OCI-M2 (cell line): ENCODE measurements around the gene EPB41.
"Not testable (repeated sequence)": the region's sequence is repeated elsewhere in the genome, so short reads cannot be mapped to it uniquely, and the experiment has no call there.

Source experiments
- DNase-seq: peaks from one replicate; lab custom pipeline; 2025; ENCODE audit not compliant: unreplicated experiment; lab: John Stamatoyannopoulos, UW

EPB41 gene

DNA sequence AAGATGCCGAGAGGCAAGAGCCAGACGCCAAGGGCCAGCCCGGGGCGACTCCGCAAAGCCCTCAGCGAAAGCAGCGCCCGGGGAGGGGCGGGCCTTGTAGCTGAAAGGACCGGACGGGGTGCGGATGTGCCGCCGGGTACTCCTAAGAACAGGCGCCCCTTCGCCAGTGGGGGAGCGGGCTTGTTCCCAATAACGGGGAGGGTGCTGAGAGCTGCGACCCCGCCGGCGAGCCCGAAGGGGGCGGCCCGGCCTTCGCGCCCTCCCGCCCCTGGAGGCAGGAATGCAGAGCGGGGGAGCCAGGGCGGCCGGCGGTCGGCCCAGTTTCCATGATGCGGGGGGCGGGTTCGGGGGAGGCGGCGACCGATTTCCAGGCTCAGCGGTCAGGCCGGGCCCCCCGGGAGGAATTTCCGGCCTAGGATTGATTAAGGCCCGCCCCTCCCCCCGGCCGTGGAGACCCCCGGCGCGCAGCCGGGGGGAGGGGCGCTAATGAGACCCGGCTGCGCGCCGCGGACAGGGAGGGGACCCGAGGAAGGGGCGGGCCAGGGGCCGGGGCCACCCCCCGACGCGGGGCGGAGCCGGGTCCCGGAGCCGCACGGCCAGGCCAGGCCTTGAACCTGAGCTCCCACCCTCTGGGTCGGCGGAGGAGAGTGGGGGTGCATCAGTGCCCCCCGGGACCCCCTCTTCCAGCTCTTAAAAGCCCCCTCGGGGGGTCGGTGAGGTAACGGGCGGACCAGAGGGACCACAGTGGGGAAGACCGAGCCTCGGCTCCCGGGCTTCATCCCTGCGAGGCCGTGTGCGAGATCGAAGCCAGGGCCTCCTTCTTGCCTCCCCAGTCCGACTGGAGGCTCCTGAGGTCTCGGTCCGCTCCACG lies 210.2 kb downstream of the EPB41 start:
- DNase-seq = no peak

DNA sequence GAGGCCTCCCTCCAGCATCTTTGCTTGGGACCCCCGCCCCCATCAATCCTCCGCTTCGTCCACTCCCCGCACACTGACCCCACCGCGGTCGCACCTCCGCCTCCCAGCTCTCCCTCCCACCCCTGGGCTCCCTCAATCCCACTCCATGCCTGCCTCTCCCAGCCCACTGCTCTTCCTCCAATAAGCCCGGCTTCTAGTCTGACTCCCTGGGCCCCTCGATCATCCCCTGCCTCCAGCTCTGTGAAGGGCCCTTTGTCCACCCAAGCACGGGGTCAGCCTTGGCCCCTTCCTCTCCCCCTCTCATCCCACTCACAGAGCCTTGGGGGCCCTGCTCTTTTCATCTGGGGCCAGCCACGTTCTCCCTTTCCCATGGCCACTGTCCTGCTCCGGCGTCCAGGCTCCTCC lies 210.9 kb downstream of the EPB41 start:
- no peak for DNase-seq

- no peak for DNase-seq
Measured at GRCh38 chr1:29125788-29126187, 211.4 kb downstream of the EPB41 start.

- DNase-seq = no peak
Measured at GRCh38 chr1:29126198-29126597, 211.8 kb downstream of the EPB41 start.

GRCh38 chr1:29128739-29129138 lies 214.4 kb downstream of the EPB41 start:
- no peak for DNase-seq

GRCh38 chr1:29129916-29130315 lies 215.5 kb downstream of the EPB41 start:
- DNase-seq = no peak

DNA sequence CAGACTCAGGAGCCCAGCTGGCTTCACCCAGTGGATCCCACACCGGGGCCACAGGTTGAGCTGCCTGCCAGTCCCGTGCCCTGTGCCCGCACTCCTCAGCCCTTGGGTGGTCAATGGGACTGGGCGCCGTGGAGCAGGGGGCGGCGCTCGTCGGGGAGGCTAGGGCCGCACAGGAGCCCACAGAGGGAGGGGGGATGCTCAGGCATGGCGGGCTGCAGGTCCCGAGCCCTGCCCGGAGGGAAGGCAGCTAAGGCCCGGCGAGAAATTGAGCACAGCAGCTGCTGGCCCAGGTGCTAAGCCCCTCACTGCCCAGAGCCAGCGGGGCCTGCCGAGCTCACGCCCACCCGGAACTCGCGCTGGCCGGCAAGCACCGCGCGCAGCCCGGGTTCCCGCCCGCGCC lies 216.7 kb downstream of the EPB41 start:
- not testable (repeated sequence) for DNase-seq

- no peak for DNase-seq
Measured at GRCh38 chr1:29133861-29134694, 219.7 kb downstream of the EPB41 start.

DNA sequence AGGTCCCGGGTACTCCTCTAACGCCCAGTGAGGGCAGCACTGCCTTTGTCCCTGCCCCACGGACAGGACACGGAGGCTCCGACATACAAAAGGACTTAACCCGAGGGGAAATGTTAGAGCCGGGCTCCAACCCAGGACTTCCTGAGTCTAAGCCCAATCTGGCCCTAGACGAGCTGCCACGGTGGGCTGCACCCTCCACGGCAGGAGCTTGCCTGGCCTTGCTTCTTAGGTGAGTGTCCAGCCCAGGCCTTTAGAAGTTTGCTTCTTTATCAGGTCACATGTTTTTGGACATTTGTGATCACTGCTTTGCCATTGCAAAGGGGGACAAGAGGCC lies 220.3 kb downstream of the EPB41 start:
- DNase-seq = no peak

- no peak for DNase-seq
Measured at GRCh38 chr1:29136391-29136915, 222.1 kb downstream of the EPB41 start.

- no peak for DNase-seq
Measured at GRCh38 chr1:29142714-29143113, 228.3 kb downstream of the EPB41 start.

DNA sequence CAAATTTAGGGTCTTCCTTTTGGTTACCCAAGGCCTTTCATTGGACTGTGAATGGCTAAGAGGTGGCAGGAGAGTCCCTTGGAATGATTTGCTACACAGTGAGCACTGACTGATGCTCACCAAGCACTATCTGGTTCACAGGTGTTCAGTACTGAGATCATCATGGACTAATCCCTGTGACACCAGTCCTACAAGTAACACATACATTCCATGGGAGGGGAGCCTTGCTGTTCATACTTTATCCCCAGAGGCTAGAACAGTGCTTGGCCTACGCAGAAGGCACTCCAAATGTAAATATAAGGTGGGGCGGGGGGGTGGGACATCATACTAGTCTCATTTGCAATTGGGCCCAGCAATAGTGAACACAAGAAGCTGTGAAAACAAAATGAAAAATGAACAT lies 229.8 kb downstream of the EPB41 start:
- DNase-seq = no peak

DNA sequence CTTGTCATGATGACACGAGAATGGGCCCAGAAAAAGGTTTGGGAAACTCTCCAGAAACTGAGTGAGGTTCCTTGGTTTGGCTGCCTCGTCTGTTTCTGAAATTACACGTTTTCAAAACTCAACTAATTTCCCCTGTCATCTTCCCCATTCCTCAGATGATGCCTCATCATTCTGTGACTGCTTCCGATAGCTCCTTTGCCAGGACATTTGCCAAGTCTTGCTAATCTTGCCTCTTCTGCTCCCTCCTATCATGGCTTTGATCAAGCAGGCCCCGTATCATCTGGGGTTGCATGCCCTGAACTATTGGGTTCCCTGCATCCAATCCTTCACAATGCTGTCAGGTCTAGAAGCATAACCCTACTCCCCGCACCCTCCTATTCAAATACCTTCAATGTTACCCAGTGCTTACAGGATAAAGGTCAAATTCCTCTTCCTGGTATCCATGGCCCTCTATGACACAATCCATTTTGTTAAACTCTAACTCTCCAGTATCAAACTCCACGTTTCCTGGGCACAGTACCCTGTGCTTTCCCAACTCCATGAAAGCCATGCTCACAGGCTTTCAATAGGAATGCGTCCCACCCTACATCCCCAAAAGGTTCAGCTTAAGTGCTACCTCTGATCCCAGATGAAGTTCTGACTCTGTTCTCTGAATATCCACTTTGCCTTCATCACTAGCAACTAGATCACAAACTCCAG lies 231.5 kb downstream of the EPB41 start:
- no peak for DNase-seq

- DNase-seq = no peak
Measured at GRCh38 chr1:29148656-29149491, 234.5 kb downstream of the EPB41 start.

GRCh38 chr1:29150346-29150745 lies 236.0 kb downstream of the EPB41 start:
- not testable (repeated sequence) for DNase-seq

DNA sequence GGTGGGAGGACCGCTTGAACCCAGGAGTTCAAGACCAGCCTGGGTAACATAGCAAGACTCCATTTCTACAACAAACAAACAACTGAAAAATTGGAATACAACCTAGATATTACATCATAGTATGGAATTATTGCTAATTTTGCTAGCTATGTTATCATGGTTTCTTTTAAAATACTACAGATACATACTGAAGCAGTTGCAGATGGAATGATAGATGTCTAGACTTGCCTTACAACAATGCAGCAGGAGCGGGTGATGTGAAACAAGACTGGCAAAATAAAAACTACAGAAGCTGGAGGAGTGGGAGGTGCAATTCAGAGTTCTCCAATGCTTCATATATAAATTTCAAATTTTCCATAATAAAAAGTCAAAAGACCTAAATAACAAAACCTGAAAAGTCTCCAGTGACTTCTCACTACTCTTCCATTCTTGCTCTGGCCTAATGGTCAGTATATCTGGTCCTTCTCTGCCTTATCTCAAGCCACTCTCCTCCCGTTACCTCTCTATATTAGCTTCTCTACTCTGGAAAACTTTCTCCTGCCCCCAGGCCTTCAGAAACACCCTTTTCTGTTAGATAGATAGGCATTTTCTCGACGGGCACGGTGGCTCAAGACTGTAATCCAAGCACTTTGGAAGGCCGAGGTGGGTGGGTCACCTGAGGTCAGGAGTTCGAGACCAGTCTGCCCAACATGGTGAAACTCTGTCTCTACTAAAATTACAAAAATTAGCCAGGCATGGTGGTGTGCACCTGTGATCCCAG lies 237.9 kb downstream of the EPB41 start:
- DNase-seq = no peak

GRCh38 chr1:29156543-29157268 lies 242.3 kb downstream of the EPB41 start:
- peak; percentile 32 for DNase-seq

DNA sequence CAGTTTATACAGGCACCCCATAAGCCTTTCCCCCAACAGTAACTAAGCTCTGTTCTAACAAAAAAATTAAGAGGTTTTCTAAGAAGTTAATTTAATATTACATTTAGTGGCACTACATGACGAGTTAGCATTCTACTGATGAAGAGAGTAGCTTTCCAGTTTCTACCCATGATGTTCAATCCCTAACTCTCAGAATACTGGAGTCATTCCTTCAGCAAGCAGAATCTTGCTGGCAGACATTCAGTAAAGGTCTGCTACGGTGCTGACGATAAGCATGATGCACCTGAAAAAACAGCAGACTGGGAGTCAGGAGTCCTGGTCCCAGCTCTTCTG lies 242.9 kb downstream of the EPB41 start:
- no peak for DNase-seq

- no peak for DNase-seq
Measured at GRCh38 chr1:29159773-29160172, 245.4 kb downstream of the EPB41 start.
